Measurements from ENCODE around the gene VAV3.

VAV3 gene

DNA sequence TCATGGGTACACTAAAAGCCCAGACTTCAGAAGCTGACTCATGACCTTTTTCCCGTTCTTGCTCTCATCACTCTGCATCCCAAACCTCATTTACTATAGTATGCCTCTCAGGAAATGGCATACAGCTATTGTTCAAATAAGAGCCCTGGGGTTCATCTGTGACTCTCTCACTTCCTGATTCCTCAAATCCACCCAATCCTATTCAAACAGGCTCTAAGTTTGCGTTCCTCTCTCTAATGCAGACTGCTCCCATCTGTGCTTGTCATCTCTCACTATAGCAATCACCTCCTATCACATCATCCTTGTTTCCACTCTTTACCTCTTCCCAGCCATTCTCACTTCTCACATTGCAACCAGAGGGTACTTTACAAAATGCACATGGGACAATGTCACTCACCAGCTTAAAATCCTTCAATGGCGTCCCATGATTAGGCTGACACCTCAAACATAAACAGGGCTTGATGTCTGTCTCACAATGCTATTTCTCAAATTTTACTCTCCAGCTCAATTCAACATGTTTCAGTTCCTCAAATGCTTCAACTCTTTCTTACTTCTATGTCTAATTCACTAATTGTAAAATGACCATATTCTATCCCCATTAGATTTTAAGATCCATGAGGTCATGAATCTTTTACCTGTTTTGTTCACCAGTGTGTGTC, 415.7 kb downstream of the VAV3 start:
- Histone ChIP-seq H3K9ac (ENCODE audit: low read length) (no peak overlapping the region), H3K27ac (ENCODE audit: low read depth, low read length) (no peak overlapping the region), H3K27me3 (ENCODE audit: control insufficient read depth, insufficient read depth, low read length) (no peaks in the 10 kb centered on the region), H3K36me3 (ENCODE audit: control insufficient read depth, insufficient read depth, low read length) (no peaks in the 10 kb centered on the region), H3K4me3 (ENCODE audit: low read depth, low read length) (no peak overlapping the region), H3K4me1 (ENCODE audit: control insufficient read depth, insufficient read depth, low read length) (no peaks in the 10 kb centered on the region), H3K9me3 (ENCODE audit: control insufficient read depth, insufficient read depth, low read depth, low read length) (no peaks in the 10 kb centered on the region)

GRCh38 chr1:107548276-107548675, 416.7 kb downstream of the VAV3 start:
- no peak overlapping the region for H3K9ac ChIP-seq (ENCODE audit: low read length)
- no peaks in the 10 kb centered on the region for H3K36me3 ChIP-seq (ENCODE audit: control insufficient read depth, insufficient read depth, low read length)
- H3K27ac ChIP-seq (ENCODE audit: low read depth, low read length), result no peak overlapping the region
- H3K27me3 ChIP-seq (ENCODE audit: control insufficient read depth, insufficient read depth, low read length), result no peaks in the 10 kb centered on the region
- H3K9me3 ChIP-seq (ENCODE audit: control insufficient read depth, insufficient read depth, low read depth, low read length), result no peaks in the 10 kb centered on the region
- no peaks in the 10 kb centered on the region for H3K4me1 ChIP-seq (ENCODE audit: control insufficient read depth, insufficient read depth, low read length)
- H3K4me3 ChIP-seq (ENCODE audit: low read depth, low read length), result no peak overlapping the region

DNA sequence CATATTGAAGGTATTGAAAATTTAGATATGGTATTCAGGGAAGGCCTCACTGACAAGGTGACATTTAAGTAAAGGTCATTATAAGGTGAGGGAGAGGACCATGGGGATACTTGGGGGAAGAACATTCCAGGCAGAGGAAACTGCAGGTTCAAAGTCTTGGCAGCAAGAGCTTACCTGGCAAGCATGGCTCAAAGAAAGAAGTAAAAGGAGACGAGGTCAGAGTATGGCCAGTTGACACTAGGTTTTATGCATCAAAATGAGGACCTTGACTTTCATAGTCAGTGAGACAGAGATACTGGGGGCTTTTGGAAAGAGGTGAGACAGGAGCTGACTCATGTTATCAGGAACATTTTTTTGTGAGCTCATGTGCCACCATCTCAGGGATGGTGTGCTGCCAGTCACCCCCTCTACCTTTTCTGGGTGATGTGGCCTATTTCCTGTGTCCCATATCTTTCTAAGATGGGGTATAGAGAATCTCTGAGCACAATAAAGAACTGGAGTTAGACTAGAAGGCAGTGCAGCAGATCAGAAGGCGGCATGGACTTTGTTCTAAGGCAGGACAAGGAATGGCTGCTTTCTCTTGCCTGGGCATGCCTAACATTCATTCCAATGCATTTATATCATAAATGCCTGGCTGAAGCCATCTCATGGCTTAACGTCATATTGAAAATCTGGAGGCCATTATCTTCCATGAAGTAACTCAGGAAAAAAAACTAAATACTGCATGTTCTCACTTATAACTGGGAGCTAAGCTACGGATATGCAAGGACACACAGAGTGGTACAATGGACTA, 417.4 kb downstream of the VAV3 start:
- no peaks in the 10 kb centered on the region for H3K27me3 ChIP-seq (ENCODE audit: control insufficient read depth, insufficient read depth, low read length)
- H3K4me3 ChIP-seq (ENCODE audit: low read depth, low read length), result no peak overlapping the region
- H3K4me1 ChIP-seq (ENCODE audit: control insufficient read depth, insufficient read depth, low read length), result no peaks in the 10 kb centered on the region
- H3K27ac ChIP-seq (ENCODE audit: low read depth, low read length), result no peak overlapping the region
- no peaks in the 10 kb centered on the region for H3K9me3 ChIP-seq (ENCODE audit: control insufficient read depth, insufficient read depth, low read depth, low read length)
- no peaks in the 10 kb centered on the region for H3K36me3 ChIP-seq (ENCODE audit: control insufficient read depth, insufficient read depth, low read length)
- no peak overlapping the region for H3K9ac ChIP-seq (ENCODE audit: low read length)

DNA sequence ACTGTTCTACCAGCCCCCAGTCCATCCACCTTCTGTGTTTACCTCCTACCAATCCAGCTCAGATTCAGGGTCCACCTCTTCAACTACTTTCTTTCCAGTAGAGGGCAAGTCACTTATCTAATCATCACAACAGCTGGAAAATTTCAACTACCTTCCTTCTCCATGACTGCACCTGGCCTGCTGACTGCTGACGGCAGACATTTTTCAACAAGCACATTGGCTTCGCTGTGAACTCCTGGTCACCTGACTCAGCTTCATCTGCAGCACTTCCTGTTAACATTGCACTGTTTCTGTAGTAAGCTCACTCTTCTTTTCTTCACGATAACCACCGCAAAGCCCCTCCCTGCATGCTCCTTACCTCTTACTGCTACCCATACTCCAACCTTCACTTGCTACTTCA, 418.4 kb downstream of the VAV3 start:
- Histone ChIP-seq H3K9me3 (ENCODE audit: control insufficient read depth, insufficient read depth, low read depth, low read length) (no peaks in the 10 kb centered on the region), H3K4me1 (ENCODE audit: control insufficient read depth, insufficient read depth, low read length) (no peaks in the 10 kb centered on the region), H3K36me3 (ENCODE audit: control insufficient read depth, insufficient read depth, low read length) (no peaks in the 10 kb centered on the region), H3K27me3 (ENCODE audit: control insufficient read depth, insufficient read depth, low read length) (no peaks in the 10 kb centered on the region), H3K4me3 (ENCODE audit: low read depth, low read length) (no peak overlapping the region), H3K27ac (ENCODE audit: low read depth, low read length) (no peak overlapping the region), H3K9ac (ENCODE audit: low read length) (no peak overlapping the region)

DNA sequence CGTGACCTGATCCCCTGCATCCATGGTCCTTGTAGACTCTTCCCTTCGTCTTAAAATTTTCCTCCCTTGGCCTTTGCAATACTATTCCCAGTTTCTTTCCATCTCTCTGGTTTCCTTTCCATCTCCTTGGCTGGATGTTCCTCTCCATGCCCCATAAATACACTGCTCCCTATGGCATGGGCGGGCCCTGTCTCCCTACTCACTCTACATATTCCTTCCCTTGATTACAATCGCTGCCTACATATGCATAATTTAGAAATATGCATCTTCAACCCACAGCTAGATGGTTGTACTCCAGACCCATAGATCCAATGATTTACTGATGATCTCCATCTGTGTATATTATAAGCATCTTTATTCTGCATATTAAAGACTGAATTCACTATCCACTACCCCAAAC, 419.1 kb downstream of the VAV3 start:
- Histone ChIP-seq H3K9me3 (ENCODE audit: control insufficient read depth, insufficient read depth, low read depth, low read length) (no peaks in the 10 kb centered on the region), H3K27me3 (ENCODE audit: control insufficient read depth, insufficient read depth, low read length) (no peaks in the 10 kb centered on the region), H3K9ac (ENCODE audit: low read length) (no peak overlapping the region), H3K27ac (ENCODE audit: low read depth, low read length) (no peak overlapping the region), H3K36me3 (ENCODE audit: control insufficient read depth, insufficient read depth, low read length) (no peaks in the 10 kb centered on the region), H3K4me1 (ENCODE audit: control insufficient read depth, insufficient read depth, low read length) (no peaks in the 10 kb centered on the region), H3K4me3 (ENCODE audit: low read depth, low read length) (no peak overlapping the region)

DNA sequence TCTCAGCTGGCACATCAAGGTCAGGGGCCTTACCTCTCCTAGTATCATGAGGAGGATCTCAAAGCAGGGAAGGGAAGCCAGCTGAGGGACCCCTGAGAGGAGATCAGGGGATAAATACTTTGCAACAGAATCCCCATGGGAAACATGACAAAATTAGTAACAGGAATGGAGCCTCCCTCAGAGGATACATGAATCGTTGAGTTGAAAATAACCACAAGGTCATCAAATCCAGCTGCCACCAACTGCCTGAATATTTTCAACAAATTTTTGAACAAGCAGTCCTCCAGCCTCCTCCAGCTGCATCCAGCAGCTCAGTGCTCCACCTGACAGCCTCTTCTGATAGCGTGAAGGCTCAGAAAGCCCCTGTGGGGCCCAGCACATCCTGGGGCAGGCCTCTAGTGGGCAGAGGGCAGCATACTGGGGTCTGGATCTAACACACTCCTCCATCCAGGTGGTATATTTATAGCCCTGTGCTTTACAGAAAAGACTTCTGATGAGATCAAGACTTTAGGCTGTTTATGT, 419.9 kb downstream of the VAV3 start:
- H3K36me3 ChIP-seq (ENCODE audit: control insufficient read depth, insufficient read depth, low read length), result no peaks in the 10 kb centered on the region
- no peaks in the 10 kb centered on the region for H3K4me1 ChIP-seq (ENCODE audit: control insufficient read depth, insufficient read depth, low read length)
- no peaks in the 10 kb centered on the region for H3K9me3 ChIP-seq (ENCODE audit: control insufficient read depth, insufficient read depth, low read depth, low read length)
- no peaks in the 10 kb centered on the region for H3K27me3 ChIP-seq (ENCODE audit: control insufficient read depth, insufficient read depth, low read length)
- no peak overlapping the region for H3K27ac ChIP-seq (ENCODE audit: low read depth, low read length)
- H3K9ac ChIP-seq (ENCODE audit: low read length), result no peak overlapping the region
- H3K4me3 ChIP-seq (ENCODE audit: low read depth, low read length), result no peak overlapping the region

DNA sequence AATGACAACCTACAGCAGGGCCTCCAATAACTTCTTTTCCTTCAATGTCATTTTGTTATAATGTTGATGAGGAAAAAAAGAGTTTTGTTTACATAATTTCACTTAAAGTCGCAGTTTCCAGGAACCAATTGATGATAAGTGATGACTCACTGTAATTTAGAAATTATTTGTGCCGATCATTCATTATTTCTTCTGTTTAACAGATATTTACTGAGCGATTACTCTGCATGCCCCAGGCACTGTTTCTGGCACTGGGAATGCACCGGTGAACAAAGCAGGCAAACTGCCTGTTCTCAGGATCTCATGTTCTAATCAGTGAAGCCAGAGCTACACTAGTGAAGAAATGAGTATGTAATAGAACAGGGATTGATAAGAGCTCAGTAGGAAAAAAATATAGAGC, 420.7 kb downstream of the VAV3 start:
- H3K4me3 ChIP-seq (ENCODE audit: low read depth, low read length), result no peak overlapping the region
- H3K27ac ChIP-seq (ENCODE audit: low read depth, low read length), result no peak overlapping the region
- H3K9ac ChIP-seq (ENCODE audit: low read length), result no peak overlapping the region
- H3K4me1 ChIP-seq (ENCODE audit: control insufficient read depth, insufficient read depth, low read length), result no peaks in the 10 kb centered on the region
- H3K27me3 ChIP-seq (ENCODE audit: control insufficient read depth, insufficient read depth, low read length), result no peaks in the 10 kb centered on the region
- no peaks in the 10 kb centered on the region for H3K36me3 ChIP-seq (ENCODE audit: control insufficient read depth, insufficient read depth, low read length)
- H3K9me3 ChIP-seq (ENCODE audit: control insufficient read depth, insufficient read depth, low read depth, low read length), result no peaks in the 10 kb centered on the region

DNA sequence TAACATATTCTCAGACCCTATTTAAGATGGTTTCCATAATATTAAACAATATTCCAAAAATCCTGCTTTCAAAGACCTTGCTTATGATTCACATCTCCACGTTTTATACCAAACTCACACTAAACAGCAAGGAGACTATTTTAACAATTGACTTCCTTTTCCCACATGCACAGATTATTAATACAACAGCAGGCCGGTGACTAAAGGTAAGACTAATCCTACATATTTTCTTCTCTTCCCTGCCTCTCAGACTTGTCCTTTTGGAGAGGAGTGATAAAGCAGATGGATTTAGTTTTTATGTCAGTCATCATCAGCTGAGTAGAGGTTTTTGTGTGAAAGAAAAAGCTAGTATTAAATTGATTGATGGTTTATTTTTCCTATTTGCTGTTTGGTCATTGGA, 423.6 kb downstream of the VAV3 start:
- no peaks in the 10 kb centered on the region for H3K36me3 ChIP-seq (ENCODE audit: control insufficient read depth, insufficient read depth, low read length)
- no peak overlapping the region for H3K9ac ChIP-seq (ENCODE audit: low read length)
- peaks cover 3% of the 10 kb centered on the region; the same call in 1 of the 2 replicates for H3K4me1 ChIP-seq (ENCODE audit: control insufficient read depth, insufficient read depth, low read length)
- H3K9me3 ChIP-seq (ENCODE audit: control insufficient read depth, insufficient read depth, low read depth, low read length), result no peaks in the 10 kb centered on the region
- no peak overlapping the region for H3K4me3 ChIP-seq (ENCODE audit: low read depth, low read length)
- H3K27ac ChIP-seq (ENCODE audit: low read depth, low read length), result no peak overlapping the region
- H3K27me3 ChIP-seq (ENCODE audit: control insufficient read depth, insufficient read depth, low read length), result no peaks in the 10 kb centered on the region

- Histone ChIP-seq H3K9ac (ENCODE audit: low read length) (no peak overlapping the region), H3K27me3 (ENCODE audit: control insufficient read depth, insufficient read depth, low read length) (no peaks in the 10 kb centered on the region), H3K4me3 (ENCODE audit: low read depth, low read length) (no peak overlapping the region), H3K36me3 (ENCODE audit: control insufficient read depth, insufficient read depth, low read length) (no peaks in the 10 kb centered on the region), H3K9me3 (ENCODE audit: control insufficient read depth, insufficient read depth, low read depth, low read length) (no peaks in the 10 kb centered on the region), H3K4me1 (ENCODE audit: control insufficient read depth, insufficient read depth, low read length) (peaks cover 3% of the 10 kb centered on the region; the same call in 1 of the 2 replicates), H3K27ac (ENCODE audit: low read depth, low read length) (no peak overlapping the region)
Measured at GRCh38 chr1:107538502-107538901, 426.5 kb downstream of the VAV3 start.

- Histone ChIP-seq H3K9me3 (ENCODE audit: control insufficient read depth, insufficient read depth, low read depth, low read length) (no peaks in the 10 kb centered on the region), H3K9ac (ENCODE audit: low read length) (no peak overlapping the region), H3K36me3 (ENCODE audit: control insufficient read depth, insufficient read depth, low read length) (no peaks in the 10 kb centered on the region), H3K4me1 (ENCODE audit: control insufficient read depth, insufficient read depth, low read length) (peaks cover 5% of the 10 kb centered on the region; the same call in 1 of the 2 replicates), H3K27ac (ENCODE audit: low read depth, low read length) (no peak overlapping the region), H3K27me3 (ENCODE audit: control insufficient read depth, insufficient read depth, low read length) (no peaks in the 10 kb centered on the region), H3K4me3 (ENCODE audit: low read depth, low read length) (no peak overlapping the region)
Measured at GRCh38 chr1:107536266-107536665, 428.7 kb downstream of the VAV3 start.

GRCh38 chr1:107535091-107535490, 429.9 kb downstream of the VAV3 start:
- Histone ChIP-seq H3K9me3 (ENCODE audit: control insufficient read depth, insufficient read depth, low read depth, low read length) (no peaks in the 10 kb centered on the region), H3K27ac (ENCODE audit: low read depth, low read length) (no peak overlapping the region), H3K36me3 (ENCODE audit: control insufficient read depth, insufficient read depth, low read length) (no peaks in the 10 kb centered on the region), H3K4me3 (ENCODE audit: low read depth, low read length) (no peak overlapping the region), H3K27me3 (ENCODE audit: control insufficient read depth, insufficient read depth, low read length) (no peaks in the 10 kb centered on the region), H3K4me1 (ENCODE audit: control insufficient read depth, insufficient read depth, low read length) (peaks cover 7% of the 10 kb centered on the region; the same call in 1 of the 2 replicates), H3K9ac (ENCODE audit: low read length) (no peak overlapping the region)

All from HUES6 (cell line).